NCI-H748 (cell line): ENCODE results near the gene RELL2.
"Not testable (repeated sequence)": the region's sequence is repeated elsewhere in the genome, so short reads cannot be mapped to it uniquely, and the experiment has no call there.

Experiments
- DNase-seq: peaks from one replicate; lab custom pipeline; 2025; ENCODE audit not compliant: unreplicated experiment; lab: John Stamatoyannopoulos, UW

Gene RELL2

GRCh38 chr5:141636413-141637122 lies at the start of gene RELL2, which contains the start of gene HDAC3:
RELL2 (plus strand) TSS chr5:141636997; CDS start chr5:141638226, 1,229 bp downstream.
HDAC3 (minus strand) TSS chr5:141636849; CDS start chr5:141636790, 59 bp downstream.
- DNase-seq = peak; percentile 87

- DNase-seq = no peak
Measured at GRCh38 chr5:141590127-141590526, 46.7 kb upstream of the RELL2 start.

- DNase-seq = no peak
Measured at GRCh38 chr5:141596867-141597266, 39.9 kb upstream of the RELL2 start.

GRCh38 chr5:141597394-141597793 lies 39.4 kb upstream of the RELL2 start:
- DNase-seq = no peak

- no peak for DNase-seq
Measured at GRCh38 chr5:141597814-141598213, 39.0 kb upstream of the RELL2 start.

GRCh38 chr5:141598391-141599345 lies 38.1 kb upstream of the RELL2 start:
- no peak for DNase-seq

GRCh38 chr5:141602606-141603005 lies 34.2 kb upstream of the RELL2 start:
- DNase-seq = no peak

- peak; percentile 2 for DNase-seq
Measured at GRCh38 chr5:141603923-141604717, 32.7 kb upstream of the RELL2 start.

GRCh38 chr5:141605523-141606277 lies 31.1 kb upstream of the RELL2 start:
- DNase-seq = no peak

- DNase-seq = no peak
Measured at GRCh38 chr5:141608046-141608445, 28.8 kb upstream of the RELL2 start.

- no peak for DNase-seq
Measured at GRCh38 chr5:141608557-141608956, 28.2 kb upstream of the RELL2 start.

- DNase-seq = no peak
Measured at GRCh38 chr5:141609044-141609443, 27.8 kb upstream of the RELL2 start.

GRCh38 chr5:141609921-141610320 lies 26.9 kb upstream of the RELL2 start:
- not testable (repeated sequence) for DNase-seq

GRCh38 chr5:141611289-141611688 lies 25.5 kb upstream of the RELL2 start:
- no peak for DNase-seq

- DNase-seq = no peak
Measured at GRCh38 chr5:141613344-141613743, 23.5 kb upstream of the RELL2 start.

- DNase-seq = no peak
Measured at GRCh38 chr5:141615991-141616720, 20.6 kb upstream of the RELL2 start.

- no peak for DNase-seq
Measured at GRCh38 chr5:141617128-141617527, 19.7 kb upstream of the RELL2 start.

GRCh38 chr5:141617682-141618029 lies 19.1 kb upstream of the RELL2 start:
- DNase-seq = no peak

GRCh38 chr5:141618030-141618803 lies 18.6 kb upstream of the RELL2 start:
- peak; percentile 74 for DNase-seq
